PFSK-1 (cell line): ENCODE results near the gene RNF168.

ENCODE experiments used
- POLR2AphosphoS5 ChIP-seq: IDR thresholded peaks from 2 replicates; pipeline ENCODE4 v1.6.1; 2012; ENCODE audit warnings: low read depth, mild to moderate bottlenecking, control low read depth, low read length, moderate library complexity
- SIN3A ChIP-seq: IDR thresholded peaks from 2 replicates; pipeline ENCODE4 v1.6.1; 2012; ENCODE audit warnings: mild to moderate bottlenecking, low read length, moderate library complexity, borderline replicate concordance; ENCODE audit not compliant: insufficient read depth

DNA sequence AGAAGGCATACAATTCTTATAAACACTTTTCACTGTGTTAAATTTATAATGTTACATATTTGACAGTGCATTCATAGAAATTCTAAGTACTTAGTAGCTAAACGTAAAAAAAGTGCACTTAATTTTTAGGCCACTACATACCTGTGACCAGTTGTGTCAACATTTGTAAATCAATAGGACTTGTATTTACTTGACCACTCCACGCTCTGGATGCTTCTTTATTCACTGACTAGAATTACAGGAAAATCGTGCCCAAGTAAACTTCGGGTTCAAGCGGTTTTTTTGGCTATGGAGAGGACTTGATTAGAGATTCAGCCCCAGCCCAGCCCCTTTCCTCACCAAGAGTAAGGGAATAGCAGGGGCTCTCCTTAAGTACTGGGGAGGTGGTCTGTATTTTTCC is 43.0 kb upstream of the RNF168 start:
- TF ChIP-seq POLR2AphosphoS5 (no peak), SIN3A (no peak)
